Fibroblast of lung (primary cell): Measurements from ENCODE around the gene SLC6A13.

ENCODE experiments used
- CTCF ChIP-seq, 2 donors: IDR thresholded peaks in 1 of 2; conservative IDR thresholded peaks in 1 of 2; 1 replicate in 1 of 2; 2 replicates in 1 of 2; pipeline ENCODE4 v1.5.1; 2011 to 2012; ENCODE audit warnings: low read length in 2 of 2, control low read depth in 1 of 2, inconsistent platforms in 1 of 2, low read depth in 1 of 2, mild to moderate bottlenecking in 1 of 2
- EZH2 ChIP-seq: IDR thresholded peaks from 2 replicates; pipeline ENCODE4 v1.5.1; 2012; ENCODE audit warnings: low read length, control low read depth, mild to moderate bottlenecking; ENCODE audit errors: missing control alignments

- TF ChIP-seq CTCF (conservative IDR thresholded peaks at IDR 0.05 in 1 of 2, IDR thresholded peaks at IDR 0.05 in 1 of 2; ENCODE audit: low read depth in 1 of 2, low read length in 2 of 2), result no peak
- no peak for TF ChIP-seq EZH2
These were observed 15.4 kb downstream of the SLC6A13 start for GRCh38 chr12:247271-247670.
